Stimulated activated CD4-positive, alpha-beta T cell treated with anti-CD3 and anti-CD28 coated beads, TNF-alpha, amount 100 ng/mL, for 1 hour (primary cell): ENCODE measurements around the gene ANXA2R.
A peak's percentile ranks its signal among the peaks of the same experiment; 100 is the strongest.
"Not testable (repeated sequence)": the region's sequence is repeated elsewhere in the genome, so short reads cannot be mapped to it uniquely, and the experiment has no call there.

ENCODE experiments used
- DNase-seq, 3 donors: peaks; one replicate each; pipeline ENCODE4 v3.0.0-alpha.2; 2020; ENCODE audit warnings: low read depth in 3 of 3, low spot score in 1 of 3

The ANXA2R gene

GRCh38 chr5:43061352-43062075 lies 21.4 kb upstream of the ANXA2R start:
- no peak for DNase-seq

DNA sequence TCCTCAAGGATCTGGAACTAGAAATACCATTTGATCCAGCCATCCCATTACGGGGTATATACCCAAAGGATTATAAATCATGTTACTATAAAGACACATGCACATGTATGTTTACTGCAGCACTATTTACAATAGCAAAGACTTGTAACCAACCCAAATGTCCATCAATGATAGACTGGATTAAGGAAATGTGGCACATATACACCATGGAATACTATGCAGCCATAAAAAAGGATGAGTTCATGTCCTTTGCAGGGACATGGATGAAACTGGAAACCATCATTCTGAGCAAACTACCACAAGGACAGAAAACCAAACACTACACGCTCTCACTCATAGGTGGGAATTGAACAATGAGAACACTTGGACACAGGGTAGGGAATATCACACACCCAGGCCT lies 19.9 kb upstream of the ANXA2R start:
- DNase-seq = not testable (repeated sequence)

GRCh38 chr5:43055098-43055497 lies 15.0 kb upstream of the ANXA2R start:
- not testable (repeated sequence) for DNase-seq

GRCh38 chr5:43051684-43052083 lies 11.6 kb upstream of the ANXA2R start:
- DNase-seq = no peak

DNA sequence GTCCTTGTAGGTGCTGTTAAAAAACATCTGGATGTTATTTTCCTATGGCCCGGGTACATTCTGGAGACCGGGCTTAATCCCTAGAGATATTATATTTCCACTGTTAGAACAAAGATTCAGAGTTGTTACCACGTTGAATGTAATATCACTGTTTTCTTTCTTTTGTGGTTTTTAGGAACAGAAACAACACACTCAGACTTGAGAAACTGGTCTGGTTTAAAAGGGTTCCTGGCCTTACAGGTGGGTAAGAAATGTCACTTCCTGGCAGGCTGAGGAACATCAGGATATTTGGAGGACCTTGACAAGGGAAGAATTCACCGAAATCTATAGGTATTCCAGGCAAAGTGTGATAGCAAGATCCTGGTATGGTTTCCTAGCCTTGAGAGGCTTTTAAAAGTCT lies 10.3 kb upstream of the ANXA2R start:
- DNase-seq = no peak

DNA sequence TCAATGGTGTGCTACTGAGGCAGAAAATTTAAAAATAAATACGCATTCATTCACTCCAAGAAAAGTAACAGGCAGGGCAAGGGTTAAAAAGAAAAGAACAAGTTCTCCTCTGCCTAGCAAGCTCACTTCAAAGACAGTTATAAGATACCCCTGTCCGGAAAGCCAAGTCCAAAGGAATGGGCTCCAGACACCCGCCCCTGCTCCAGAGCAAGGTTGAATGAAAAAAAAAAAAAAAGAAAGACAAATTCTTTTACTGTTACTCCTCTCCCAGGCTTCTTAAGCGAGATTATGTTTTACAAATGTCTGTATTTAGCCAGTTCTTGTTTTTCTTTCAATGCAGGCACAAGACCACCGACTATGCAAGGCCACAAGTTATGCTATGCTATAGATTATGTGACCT lies 9.1 kb upstream of the ANXA2R start:
- no peak for DNase-seq

DNA sequence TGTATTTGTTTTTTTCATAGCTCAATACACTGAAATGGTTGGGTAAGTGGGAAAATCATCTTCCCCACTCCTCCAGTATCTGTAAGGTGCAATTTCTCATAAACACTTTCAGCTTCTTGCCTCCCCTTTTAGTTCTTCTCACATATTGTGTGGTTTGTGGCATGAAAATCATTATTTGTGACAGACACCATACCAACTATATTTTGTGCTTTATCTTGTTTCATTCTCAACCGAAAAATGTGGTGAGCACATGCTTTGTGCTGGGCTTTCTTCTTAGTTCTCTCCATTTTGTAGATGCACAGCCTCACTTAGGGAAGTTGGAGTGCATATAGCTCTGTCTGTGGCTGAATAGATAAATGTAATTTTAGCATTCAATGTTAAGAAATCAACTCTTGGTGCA lies 6.4 kb upstream of the ANXA2R start:
- no peak for DNase-seq

DNA sequence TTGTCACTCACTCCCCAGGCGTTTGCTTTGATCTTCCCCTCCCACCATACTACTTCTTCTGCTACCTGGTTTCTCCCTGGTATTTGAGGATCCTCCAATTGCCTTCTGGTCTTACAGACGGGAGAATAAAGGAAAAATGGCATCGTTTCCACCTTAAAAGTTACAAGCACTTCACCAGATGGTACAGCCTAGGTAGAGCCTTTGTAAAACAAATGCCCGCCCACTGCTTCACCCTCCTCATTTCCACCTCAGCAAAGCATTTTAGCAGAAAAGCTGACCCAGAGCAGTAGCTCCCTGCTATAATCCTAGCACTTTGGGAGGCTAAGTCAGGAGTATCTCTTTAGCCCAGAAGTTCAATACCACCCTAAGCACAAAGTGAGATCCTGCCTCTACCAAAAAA lies 5.1 kb upstream of the ANXA2R start:
- no peak for DNase-seq

DNA sequence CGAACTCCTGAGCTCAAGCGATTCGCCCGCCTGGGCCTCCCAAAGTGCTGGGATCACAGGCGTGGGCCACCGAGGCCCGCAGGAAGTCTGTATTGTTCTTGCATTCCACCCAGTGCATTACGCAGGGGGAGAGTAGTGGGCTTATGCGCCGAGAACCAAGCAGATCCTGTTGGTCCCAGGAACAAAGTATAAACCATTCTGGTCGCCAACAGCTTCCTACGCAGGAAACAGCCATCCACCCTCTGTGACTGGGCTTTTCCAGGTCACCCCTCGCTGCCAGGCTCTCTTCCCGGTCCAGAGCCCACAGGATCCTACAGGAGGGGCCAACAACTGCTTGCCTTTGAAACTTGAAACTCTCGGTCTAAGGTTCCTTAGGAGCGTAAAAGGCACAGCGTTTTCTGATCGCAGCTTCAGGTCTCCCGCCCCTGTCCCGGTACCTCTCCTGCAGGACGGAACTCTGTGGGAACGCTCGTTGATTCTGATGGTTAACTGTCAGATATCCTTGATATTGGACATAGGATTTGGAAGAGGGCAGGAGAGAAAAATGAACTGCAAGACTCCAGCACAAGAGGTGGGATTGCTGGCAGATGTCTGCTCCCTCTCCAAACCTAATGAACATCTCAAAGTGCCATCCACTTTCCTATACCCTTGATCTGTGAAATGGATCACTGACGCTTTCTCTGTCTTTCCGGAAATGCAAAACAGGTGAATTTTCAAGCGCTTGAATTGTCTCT lies 4.2 kb upstream of the ANXA2R start:
- DNase-seq = no peak

DNA sequence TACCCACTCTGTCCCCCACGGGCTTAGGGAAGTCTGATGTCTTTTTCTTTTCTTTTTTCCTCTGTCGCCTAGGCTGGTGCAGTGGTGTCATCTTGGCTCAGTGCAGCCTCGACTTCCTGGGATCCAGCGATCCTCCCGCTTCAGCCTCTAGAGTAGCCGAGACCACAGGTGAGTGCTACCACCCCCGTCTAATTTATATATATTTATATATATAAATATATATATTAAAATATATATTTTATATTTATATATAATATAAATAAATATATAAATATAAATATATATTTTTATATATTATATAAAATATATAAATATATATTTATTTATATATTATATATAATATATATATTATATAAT lies 3.3 kb upstream of the ANXA2R start:
- DNase-seq = no peak

GRCh38 chr5:43042626-43043399 lies 2.7 kb upstream of the ANXA2R start:
- peak in 1 of 3 donors; percentile 40 for DNase-seq

- DNase-seq = peak in 2 of 3 donors; percentile 57 to 64
Measured at GRCh38 chr5:43042176-43042625, 2.1 kb upstream of the ANXA2R start.

DNA sequence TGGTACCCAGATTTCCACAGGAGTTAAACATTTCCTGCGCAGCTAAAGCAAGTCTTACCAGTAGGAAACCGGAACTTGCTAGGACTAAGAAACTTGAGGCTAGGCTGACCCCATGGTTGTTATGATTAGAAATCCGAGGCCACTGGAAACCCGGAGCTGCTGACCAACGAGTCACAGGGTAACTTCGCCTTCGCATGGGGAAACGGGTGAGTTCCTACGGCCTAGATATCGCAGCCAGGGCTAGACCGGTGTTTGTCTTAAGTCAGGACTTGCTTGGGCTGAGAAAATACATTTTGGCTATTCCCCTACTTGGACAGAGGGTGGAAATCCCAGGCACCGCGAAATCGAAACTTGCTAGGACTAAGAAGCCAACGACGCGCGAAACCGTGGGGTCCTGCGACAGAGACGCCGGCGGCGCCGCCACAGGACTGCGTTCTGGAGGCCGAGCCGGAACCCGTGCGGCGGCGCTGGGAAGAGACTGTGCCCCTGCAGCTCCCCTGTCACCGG lies 1.6 kb upstream of the ANXA2R start:
- peak in 2 of 3 donors; percentile 44 to 48 for DNase-seq

- no peak for DNase-seq
Measured at GRCh38 chr5:43041110-43041668, 1.1 kb upstream of the ANXA2R start.

- peak in 2 of 3 donors; percentile 40 to 45 for DNase-seq
Measured at GRCh38 chr5:43039471-43040286, 440 bp downstream of the ANXA2R start.

- no peak for DNase-seq
Measured at GRCh38 chr5:43039152-43039470, 1.0 kb downstream of the ANXA2R start.

DNA sequence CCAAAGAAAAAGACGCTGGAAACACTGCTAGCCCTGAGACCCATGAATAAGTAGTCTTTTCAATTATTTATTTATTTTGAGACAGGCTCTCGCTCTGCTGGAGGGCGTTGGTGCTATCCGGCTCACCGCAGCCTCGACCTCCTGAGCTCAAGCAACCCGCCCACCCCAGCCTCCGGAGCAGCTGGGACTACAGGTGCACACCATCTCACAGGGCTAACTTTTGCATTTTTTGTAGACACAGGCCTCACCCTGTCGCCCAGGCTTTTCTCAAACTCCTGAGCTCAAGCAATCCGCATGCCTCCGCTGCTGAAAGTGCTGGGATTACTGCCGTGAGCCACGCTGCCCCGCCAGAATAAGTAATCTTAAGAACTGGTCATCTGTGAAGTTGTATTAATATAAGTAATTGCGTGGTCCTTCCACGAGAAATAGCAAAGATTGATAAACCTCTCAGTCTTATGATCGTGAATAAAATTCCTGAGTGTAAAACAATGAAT lies 1.6 kb downstream of the ANXA2R start:
- DNase-seq = no peak

GRCh38 chr5:43037636-43038495 lies 2.3 kb downstream of the ANXA2R start:
- DNase-seq = no peak

DNA sequence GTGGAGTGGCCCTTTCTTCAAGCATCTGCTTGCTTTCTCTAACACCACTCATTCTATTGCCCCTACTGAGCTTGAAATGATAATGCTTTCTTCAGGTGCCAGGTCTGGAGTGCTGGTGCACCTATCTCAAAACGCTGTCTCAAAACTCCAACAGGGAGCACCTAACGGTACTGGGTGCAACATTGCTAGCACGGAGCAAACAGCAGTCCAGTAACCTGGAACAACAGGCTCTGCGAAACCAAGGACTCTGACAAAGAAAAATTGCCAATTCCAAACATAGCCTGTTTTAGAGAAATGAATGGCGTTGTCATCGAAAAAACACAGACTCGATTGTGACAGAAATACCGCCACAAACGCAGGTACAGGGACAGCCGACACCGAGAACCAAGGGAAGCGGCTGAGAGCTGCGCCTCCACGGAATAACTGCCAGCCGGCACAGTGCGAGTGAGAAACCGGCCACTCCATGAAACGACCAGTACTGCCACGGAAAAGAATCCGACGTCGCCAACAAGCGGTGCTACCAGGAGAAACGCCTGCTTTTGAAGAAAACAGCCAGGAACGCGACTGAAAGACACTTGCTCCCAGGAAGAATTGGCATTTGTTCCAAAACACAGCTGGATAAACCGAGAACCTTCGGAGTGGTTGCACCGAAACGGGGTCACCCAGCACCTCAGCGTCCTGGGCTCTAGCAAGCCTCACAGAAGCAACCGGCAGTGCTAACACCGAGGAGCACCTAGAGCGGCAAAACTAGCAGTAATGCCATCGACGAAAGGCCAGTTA lies 3.1 kb downstream of the ANXA2R start:
- DNase-seq = no peak
